MCF 10A (cell line): ENCODE measurements around the gene ART1. TPM values are rescaled to one million over a fixed set of nuclear protein-coding genes. Genes with fewer than 3 reads are reported as not detected.
A peak's percentile ranks its signal among the peaks of the same experiment; 100 is the strongest.

Experiments used
- BruUV-seq: library from RNA; stranded (reverse); fragments of 400-500 nt; replicated peaks from 2 replicates; lab custom pipeline; 2021; lab: Mats Ljungman, UMichigan
- CTCF ChIA-PET: fragments of 300-600 bp; sonication (Branson Sonifier 250); formaldehyde crosslinking; extraction: SDS; loops from one replicate; lab custom pipeline; 2021; ENCODE audit warnings: antibody characterized with exemption, inconsistent platforms; lab: Yijun Ruan, JAX
- POLR2A ChIA-PET: fragments of 300-600, 350-650 bp; sonication (Branson Sonifier 250); formaldehyde crosslinking; extraction: SDS; loops from one replicate; lab custom pipeline; 2020; ENCODE audit warnings: antibody characterized with exemption, inconsistent platforms; lab: Yijun Ruan, JAX
- DNase-seq: peaks from one replicate; pipeline ENCODE4 v3.0.0-alpha.2; 2018; ENCODE audit not compliant: unreplicated experiment
- H3K27ac Mint-ChIP-seq: one replicate; pipeline ENCODE4 v1.8.0; 2022; ENCODE audit warnings: mild to moderate bottlenecking, low read depth, mixed read lengths; ENCODE audit not compliant: unreplicated experiment
- H3K27me3 Mint-ChIP-seq: one replicate; pipeline ENCODE4 v1.8.0; 2022; ENCODE audit warnings: mixed read lengths; ENCODE audit not compliant: insufficient read depth, unreplicated experiment
- H3K36me3 Mint-ChIP-seq: one replicate; pipeline ENCODE4 v1.8.0; 2022; ENCODE audit warnings: mild to moderate bottlenecking, moderate library complexity, mixed read lengths; ENCODE audit not compliant: insufficient read depth, unreplicated experiment
- H3K4me1 Mint-ChIP-seq: one replicate; pipeline ENCODE4 v1.8.0; 2022; ENCODE audit warnings: mixed read lengths; ENCODE audit not compliant: insufficient read depth, unreplicated experiment
- H3K4me3 Mint-ChIP-seq: one replicate; pipeline ENCODE4 v1.8.0; 2022; ENCODE audit warnings: mild to moderate bottlenecking, moderate library complexity, mixed read lengths; ENCODE audit not compliant: unreplicated experiment
- H3K9me3 Mint-ChIP-seq: one replicate; pipeline ENCODE4 v1.8.0; 2022; ENCODE audit warnings: mixed read lengths; ENCODE audit not compliant: unreplicated experiment
- intact Hi-C: fragments of 100-400 bp; cut with micrococcal nuclease; formaldehyde crosslinking; loops from 2 replicates; pipeline ENCODE4 v1.14.1; 2022
- total RNA-seq: library from RNA; stranded (reverse); gene quantifications from 2 replicates; pipeline ENCODE4 v1.2.3, GENCODE V29; 2022
- TF ChIP-seq, protein P1 (sequence below): fragments of 200-600 bp; IDR thresholded peaks from one replicate; pipeline ENCODE4 v1.8.0; 2022; ENCODE audit warnings: antibody characterized with exemption, mild to moderate bottlenecking; ENCODE audit not compliant: unreplicated experiment

ART1 gene
- total RNA-seq, 1 experiment from 2014 or later = not detected

DNA sequence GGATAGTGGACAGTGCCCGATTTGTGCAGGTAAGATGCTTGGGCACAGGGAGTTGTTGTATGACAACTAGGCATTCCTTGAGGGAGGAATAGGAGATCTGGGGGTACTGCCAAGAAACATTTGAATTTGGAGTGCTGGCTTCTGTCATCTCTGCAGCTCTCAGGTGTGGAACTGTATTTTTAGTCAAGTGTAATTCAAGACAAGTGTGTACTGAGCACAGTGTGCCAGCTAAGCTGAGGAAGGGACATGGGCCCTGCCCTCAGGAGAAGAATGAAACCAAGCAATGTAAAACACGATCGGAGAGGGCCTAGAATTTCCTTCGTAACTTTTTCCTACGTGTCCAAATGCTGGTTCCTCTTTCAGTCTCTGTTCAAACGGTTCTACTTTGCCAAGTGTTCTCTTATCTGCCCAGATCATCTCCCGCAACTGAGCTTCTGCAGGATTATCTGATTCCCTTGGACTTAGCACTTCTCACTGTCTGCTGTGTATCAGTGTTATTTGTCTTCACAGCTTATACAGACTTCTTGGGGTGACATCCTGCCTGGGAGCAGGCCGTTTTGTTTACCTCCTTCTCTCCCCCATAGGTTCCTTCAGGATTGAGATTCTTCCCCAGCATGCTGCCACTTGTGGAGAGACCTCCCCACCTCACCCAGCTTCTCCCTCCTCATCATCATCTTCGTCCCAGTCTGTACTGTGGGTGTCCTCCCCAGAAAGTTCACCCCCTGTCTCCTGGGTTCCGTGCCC is 30.8 kb upstream of the ART1 start:
- Mint-ChIP-seq H3K9me3 (no peaks in the 10 kb centered on the region), H3K4me1 (peaks cover 16% of the 10 kb centered on the region), H3K36me3 (no peaks in the 10 kb centered on the region), H3K4me3 (no peak overlapping the region), H3K27ac (no peak overlapping the region), H3K27me3 (no peaks in the 10 kb centered on the region)
- DNase-seq = no peak
- intact Hi-C loops = no loop called here
- BruUV-seq = no TSS peak
- TF ChIP-seq, protein P1, sequence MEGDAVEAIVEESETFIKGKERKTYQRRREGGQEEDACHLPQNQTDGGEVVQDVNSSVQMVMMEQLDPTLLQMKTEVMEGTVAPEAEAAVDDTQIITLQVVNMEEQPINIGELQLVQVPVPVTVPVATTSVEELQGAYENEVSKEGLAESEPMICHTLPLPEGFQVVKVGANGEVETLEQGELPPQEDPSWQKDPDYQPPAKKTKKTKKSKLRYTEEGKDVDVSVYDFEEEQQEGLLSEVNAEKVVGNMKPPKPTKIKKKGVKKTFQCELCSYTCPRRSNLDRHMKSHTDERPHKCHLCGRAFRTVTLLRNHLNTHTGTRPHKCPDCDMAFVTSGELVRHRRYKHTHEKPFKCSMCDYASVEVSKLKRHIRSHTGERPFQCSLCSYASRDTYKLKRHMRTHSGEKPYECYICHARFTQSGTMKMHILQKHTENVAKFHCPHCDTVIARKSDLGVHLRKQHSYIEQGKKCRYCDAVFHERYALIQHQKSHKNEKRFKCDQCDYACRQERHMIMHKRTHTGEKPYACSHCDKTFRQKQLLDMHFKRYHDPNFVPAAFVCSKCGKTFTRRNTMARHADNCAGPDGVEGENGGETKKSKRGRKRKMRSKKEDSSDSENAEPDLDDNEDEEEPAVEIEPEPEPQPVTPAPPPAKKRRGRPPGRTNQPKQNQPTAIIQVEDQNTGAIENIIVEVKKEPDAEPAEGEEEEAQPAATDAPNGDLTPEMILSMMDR = no peak
- CTCF ChIA-PET = interaction anchor here (0.6 to 1.2 kb wide), 4 partner anchors 11 to 515 kb away, joined by 3 to 7 read pairs (median 4); no protein-coding TSS in a partner anchor
- POLR2A ChIA-PET = no interaction called here

DNA sequence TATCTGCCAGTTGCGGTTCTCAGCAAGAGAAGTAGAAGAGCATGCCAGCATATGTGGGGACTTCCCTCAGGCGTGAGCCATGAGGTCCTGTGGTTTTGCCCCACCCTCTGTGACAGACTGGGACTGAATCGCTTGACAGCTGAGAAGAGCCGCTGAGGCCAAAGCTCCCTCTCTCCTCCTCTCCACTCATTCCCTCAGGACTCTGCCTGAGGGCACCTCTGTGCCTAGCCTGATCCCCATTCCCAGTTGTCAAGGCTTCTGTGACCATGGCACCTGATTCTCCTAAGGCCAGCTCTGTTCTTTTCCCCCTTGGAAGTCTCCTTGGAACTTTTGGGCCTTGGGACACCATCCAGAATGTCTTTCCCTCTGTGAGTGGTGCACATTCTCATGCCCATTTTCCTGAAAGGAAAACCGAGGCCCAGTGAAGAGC is 30.2 kb upstream of the ART1 start:
- CTCF ChIA-PET = interaction anchor here (0.5 to 1.2 kb wide), 5 partner anchors 11 to 110 kb away, joined by 3 to 7 read pairs (median 4); no protein-coding TSS in a partner anchor
- H3K4me3 Mint-ChIP-seq = no peak overlapping the region
- H3K4me1 Mint-ChIP-seq = peaks cover 16% of the 10 kb centered on the region
- no peaks in the 10 kb centered on the region for H3K9me3 Mint-ChIP-seq
- POLR2A ChIA-PET = no interaction called here
- TF ChIP-seq, protein P1 = no peak
- intact Hi-C loops = no loop called here
- no peaks in the 10 kb centered on the region for H3K36me3 Mint-ChIP-seq
- H3K27me3 Mint-ChIP-seq = no peaks in the 10 kb centered on the region
- no peak overlapping the region for H3K27ac Mint-ChIP-seq
- DNase-seq = no peak
- no TSS peak for BruUV-seq

DNA sequence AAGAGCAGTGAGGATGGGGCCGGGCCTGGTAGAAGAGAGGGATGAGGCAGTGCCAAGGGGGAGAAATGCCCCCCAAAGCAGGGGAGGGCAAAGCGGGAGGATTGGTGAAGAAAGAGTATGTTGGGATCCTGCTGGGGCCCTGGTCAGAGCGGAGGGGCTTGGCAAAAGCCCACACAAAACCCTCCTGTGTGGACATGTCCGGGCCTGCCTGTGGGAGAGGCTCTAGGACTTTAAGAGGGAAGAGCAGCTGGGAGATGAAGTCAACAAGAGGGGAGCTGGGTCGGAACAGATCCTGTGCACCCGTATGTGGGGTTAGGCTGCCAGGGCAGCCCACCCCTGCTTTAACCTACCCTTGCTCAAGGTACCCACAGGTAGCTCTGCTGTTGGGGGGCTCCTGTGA is 28.9 kb upstream of the ART1 start:
- no peak for DNase-seq
- Mint-ChIP-seq H3K9me3 (no peaks in the 10 kb centered on the region), H3K36me3 (no peaks in the 10 kb centered on the region), H3K27ac (peak overlapping the region; percentile 86), H3K4me3 (no peak overlapping the region), H3K27me3 (no peaks in the 10 kb centered on the region), H3K4me1 (peaks cover 16% of the 10 kb centered on the region)
- no TSS peak for BruUV-seq
- intact Hi-C loops = no loop called here
- TF ChIP-seq, protein P1 = no peak
- ChIA-PET POLR2A (no interaction called here), CTCF (interaction anchor here (1.2 to 1.9 kb wide), 2 partner anchors 11 to 233 kb away, joined by 3 to 10 read pairs; no protein-coding TSS in a partner anchor)

DNA sequence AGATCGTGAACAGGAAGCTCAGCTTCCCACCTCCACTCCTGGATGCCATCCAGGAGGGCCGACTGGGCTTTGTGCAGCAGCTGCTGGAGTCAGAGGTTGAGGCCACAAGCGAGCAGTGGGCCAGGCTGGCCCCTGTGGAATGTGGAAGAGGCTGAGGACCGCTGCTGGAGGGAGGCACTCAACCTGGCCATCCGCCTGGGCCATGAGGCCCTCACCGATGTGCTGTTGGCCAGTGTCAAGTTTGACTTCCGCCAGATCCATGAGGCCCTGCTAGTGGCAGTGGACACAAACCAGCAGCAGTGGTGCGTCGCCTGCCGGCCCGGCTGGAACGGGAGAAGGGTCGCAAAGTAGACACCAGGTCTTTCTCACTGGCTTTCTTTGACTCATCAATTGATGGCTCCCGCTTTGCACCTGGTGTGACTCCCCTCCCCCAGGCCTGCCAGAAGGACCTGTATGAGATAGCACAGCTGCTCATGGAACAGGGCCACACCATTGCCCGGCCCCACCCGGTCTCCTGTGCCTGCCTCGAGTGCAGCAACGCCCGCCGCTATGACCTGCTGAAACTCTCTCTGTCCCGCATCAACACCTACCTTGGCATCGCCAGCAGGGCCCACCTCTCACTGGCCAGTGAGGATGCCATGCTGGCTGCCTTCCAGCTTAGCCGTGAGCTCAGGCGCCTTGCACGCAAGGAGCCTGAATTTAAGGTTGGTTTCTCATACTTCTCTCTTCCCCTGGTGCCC is 28.0 kb upstream of the ART1 start:
- no TSS peak for BruUV-seq
- Mint-ChIP-seq H3K9me3 (no peaks in the 10 kb centered on the region), H3K27ac (peak overlapping the region; percentile 86), H3K27me3 (no peaks in the 10 kb centered on the region), H3K36me3 (no peaks in the 10 kb centered on the region), H3K4me1 (peaks cover 16% of the 10 kb centered on the region), H3K4me3 (no peak overlapping the region)
- intact Hi-C loops = no loop called here
- CTCF ChIA-PET = interaction anchor here (1.2 to 2.1 kb wide), 3 partner anchors 8 to 232 kb away, joined by 3 to 10 read pairs (median 7); no protein-coding TSS in a partner anchor
- POLR2A ChIA-PET = no interaction called here
- TF ChIP-seq, protein P1 = no peak
- DNase-seq = no peak
